GM12874 (cell line): ENCODE data around the gene ARHGAP30.

Source experiments
- CTCF ChIP-seq: IDR thresholded peaks from 2 replicates; pipeline ENCODE4 v1.5.1; 2011; ENCODE audit warnings: low read depth, mild to moderate bottlenecking, control low read depth, low read length, moderate library complexity; ENCODE audit not compliant: insufficient read depth

The ARHGAP30 gene

GRCh38 chr1:161095230-161095629, 25.5 kb upstream of the ARHGAP30 start:
- no peak for TF ChIP-seq CTCF

- TF ChIP-seq CTCF: no peak
Measured at GRCh38 chr1:161094481-161094880, 24.8 kb upstream of the ARHGAP30 start.

- no peak for TF ChIP-seq CTCF
Measured at GRCh38 chr1:161092621-161093028, 22.9 kb upstream of the ARHGAP30 start.

- TF ChIP-seq CTCF: no peak
Measured at GRCh38 chr1:161091796-161092507, 22.3 kb upstream of the ARHGAP30 start.

- TF ChIP-seq CTCF: no peak
Measured at GRCh38 chr1:161091093-161091492, 21.4 kb upstream of the ARHGAP30 start.

- TF ChIP-seq CTCF: no peak
Measured at GRCh38 chr1:161090617-161091016, 20.9 kb upstream of the ARHGAP30 start.

GRCh38 chr1:161089938-161090337, 20.2 kb upstream of the ARHGAP30 start:
- TF ChIP-seq CTCF: no peak
